IPS-15b (cell line): ENCODE results near the gene CDX1.

Experiments used
- H3K27me3 ChIP-seq: one replicate; pipeline ENCODE4 v1.6.1; 2013; ENCODE audit warnings: low read length; ENCODE audit not compliant: control insufficient read depth, insufficient read depth
- H3K36me3 ChIP-seq: one replicate; pipeline ENCODE4 v1.6.1; 2013; ENCODE audit warnings: low read length; ENCODE audit not compliant: control insufficient read depth, insufficient read depth
- H3K4me1 ChIP-seq: one replicate; pipeline ENCODE4 v1.6.1; 2013; ENCODE audit warnings: mild to moderate bottlenecking, low read length; ENCODE audit not compliant: control insufficient read depth, insufficient read depth
- H3K4me3 ChIP-seq: one replicate; pipeline ENCODE4 v1.5.1; 2013; ENCODE audit warnings: low read depth, low read length
- H3K9ac ChIP-seq: one replicate; pipeline ENCODE4 v1.6.1; 2013; ENCODE audit warnings: low read depth, mild to moderate bottlenecking, low read length
- H3K9me3 ChIP-seq: one replicate; pipeline ENCODE4 v1.6.1; 2013; ENCODE audit warnings: mild to moderate bottlenecking, low read length; ENCODE audit not compliant: control insufficient read depth, insufficient read depth

Gene CDX1

DNA sequence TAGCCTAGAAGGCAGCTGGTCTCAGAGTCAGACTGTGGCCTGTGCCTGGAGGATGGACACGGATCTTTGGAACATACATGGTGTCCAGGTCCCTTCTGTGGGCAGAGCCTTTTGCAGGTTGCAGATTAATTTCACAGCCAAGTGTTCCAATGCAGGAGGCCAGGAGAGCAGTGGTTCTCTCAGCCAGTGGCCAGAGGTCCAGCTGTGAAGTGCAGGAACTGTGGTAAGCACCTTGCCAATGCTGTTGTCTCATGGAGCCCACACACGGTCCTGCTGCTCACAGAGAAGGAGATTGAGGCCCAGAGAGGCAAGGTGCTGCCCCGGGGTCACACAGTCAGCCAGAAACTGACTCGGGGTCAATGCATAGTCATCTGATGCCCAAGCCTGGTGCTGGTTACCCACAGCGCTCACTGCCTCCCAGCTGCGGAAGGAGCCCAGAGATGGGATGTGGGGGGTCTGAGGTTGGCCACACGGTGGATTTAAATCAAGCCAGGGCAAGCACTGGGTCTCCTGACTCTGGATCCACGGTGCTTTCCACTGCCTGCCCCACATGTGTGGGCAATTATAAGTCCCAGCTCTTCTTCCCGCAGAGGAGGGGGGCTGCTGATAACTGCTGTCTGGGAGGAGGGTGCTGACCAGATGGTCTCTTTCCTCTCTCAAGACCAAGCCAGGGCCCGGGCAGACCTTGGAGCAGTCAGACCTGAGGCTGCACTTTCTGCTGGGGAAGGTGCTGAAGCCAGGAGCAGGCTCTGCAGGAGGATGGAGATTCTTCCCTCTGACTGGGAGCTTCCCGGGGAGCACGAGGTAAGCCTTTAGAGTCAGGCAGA is 13.7 kb upstream of the CDX1 start:
- Histone ChIP-seq H3K4me1 (peaks cover 2% of the 10 kb centered on the region), H3K9me3 (no peaks in the 10 kb centered on the region), H3K36me3 (no peaks in the 10 kb centered on the region), H3K9ac (no peak overlapping the region), H3K4me3 (no peak overlapping the region), H3K27me3 (peaks cover 4% of the 10 kb centered on the region)

DNA sequence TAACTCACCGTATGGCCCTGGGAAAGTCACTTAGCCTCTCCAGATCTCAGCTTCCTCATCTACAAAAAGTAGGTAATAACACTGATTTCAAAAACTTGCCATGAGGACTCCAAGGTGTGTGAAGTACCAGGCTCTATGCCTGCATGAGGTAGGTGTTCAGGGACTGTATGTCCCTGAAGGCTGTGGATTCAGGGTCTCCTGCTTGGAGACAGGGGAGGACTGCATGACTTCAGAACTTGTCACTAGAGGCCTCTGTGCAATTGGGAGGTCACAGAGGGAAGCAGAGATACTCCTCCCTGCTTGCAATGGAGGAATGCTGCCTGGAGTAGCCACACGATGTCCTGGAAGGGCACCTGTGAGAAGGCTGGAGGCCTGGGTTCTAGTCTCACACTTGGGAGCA is 13.1 kb upstream of the CDX1 start:
- peaks cover 2% of the 10 kb centered on the region for H3K4me1 ChIP-seq

DNA sequence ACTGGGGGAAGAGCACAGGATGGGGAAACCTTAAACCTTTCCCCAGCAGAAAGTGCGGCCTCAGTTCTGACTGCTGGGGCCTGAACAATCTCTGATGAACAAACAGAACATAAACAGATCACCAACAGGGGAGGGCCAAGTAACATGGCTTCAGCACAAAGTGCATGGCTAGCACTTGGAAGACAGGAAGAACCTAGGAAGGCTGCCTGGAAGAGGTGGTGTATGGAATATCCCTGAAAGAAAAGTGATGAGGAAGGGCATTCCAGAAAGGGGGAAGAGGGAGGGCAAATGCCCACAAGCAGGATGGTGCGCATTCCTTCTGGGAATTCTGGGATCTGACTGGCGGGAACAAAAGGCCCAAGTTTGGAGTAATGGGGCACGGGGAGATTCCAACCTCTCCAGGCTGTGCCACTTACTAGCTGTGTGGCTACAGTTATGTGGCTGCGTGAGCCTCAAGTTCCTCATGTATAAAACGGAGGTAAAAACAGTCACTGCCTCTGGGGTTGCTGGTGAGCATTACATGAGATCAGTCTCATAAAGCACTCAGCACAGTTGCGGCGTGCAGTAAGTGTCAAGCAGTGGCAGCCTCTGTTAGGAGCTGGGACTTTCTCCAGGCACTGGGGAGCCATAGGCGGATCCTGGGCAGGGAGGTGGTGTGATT is 12.5 kb upstream of the CDX1 start:
- Histone ChIP-seq H3K4me3 (no peak overlapping the region), H3K9ac (no peak overlapping the region), H3K9me3 (no peaks in the 10 kb centered on the region), H3K4me1 (peaks cover 2% of the 10 kb centered on the region), H3K27me3 (peaks cover 6% of the 10 kb centered on the region), H3K36me3 (no peaks in the 10 kb centered on the region)

More for the DNA sequence above, 13.1 kb upstream of the CDX1 start:
- Histone ChIP-seq H3K9me3 (no peaks in the 10 kb centered on the region), H3K4me3 (no peak overlapping the region), H3K36me3 (no peaks in the 10 kb centered on the region), H3K27me3 (peaks cover 4% of the 10 kb centered on the region), H3K9ac (no peak overlapping the region)

DNA sequence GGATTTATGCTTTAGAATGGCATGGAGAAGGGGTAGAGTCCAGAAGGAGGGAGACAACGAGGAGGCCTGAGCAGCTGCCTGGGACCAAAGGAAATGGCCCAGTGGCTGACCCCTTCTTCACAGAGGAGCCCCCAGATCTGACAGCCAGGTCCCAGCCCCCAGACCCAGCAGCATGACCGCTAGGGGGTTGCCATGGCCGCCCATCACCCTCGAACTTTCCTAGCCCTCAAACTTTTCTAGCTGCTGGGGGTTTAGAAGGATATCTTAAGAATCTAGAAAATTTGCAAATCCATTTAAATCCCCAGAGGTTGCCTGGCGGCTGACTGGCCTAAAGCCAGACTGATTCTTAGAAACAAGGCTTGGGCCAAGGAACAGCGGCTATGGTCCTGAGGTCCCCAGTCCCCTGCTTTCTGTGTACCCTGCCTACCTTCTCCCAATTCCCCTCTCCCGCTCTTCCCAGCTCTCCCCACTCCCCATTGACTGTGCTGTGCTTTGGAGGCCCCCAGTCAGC is 11.9 kb upstream of the CDX1 start:
- peaks cover 2% of the 10 kb centered on the region for H3K4me1 ChIP-seq
- H3K4me3 ChIP-seq = no peak overlapping the region
- H3K9ac ChIP-seq = no peak overlapping the region

DNA sequence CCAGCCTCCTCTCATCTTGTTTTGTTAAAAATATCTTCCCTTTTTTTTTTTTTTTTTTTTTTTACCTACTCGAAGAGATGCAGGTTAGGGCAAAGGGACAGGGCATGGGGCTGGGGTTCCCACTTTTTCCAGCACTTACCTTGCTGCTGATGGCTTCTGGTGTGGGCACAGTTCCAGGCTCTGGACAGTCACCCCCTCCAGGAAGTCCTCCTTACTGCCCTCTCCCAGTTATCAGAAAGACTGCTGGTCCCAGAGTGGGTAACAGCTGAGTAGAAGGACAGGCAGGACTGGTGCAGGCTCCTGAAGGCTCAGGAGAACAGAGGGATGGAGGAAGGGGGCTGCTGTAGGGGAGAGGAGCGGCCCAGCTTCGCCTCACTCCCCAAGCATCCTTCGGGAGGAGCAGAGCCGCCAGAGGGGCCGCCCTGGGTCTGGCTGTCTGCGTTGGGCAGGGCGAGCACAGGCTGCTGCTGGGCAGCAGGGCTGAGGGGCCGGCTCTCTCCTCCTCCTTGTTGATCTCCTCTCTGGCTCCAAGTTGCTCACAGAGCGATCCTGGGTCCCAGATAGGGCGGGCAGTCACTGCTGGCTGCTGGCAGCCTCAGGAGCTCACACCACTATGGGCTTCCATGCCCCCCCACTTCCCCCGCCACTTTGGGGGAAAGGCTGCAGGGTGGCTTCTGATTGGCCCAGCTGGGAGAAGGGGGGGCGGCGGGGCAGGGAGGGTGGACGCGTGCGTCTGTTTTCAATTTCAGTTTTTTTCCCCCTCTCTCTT is 11.1 kb upstream of the CDX1 start, which contains the start of gene PDGFRB:
Gene PDGFRB, minus strand, starts transcription at position 588 of the 769 bp plus-strand sequence. CDS start 18,798 bp downstream, outside the sequence.
- Histone ChIP-seq H3K4me3 (peak within 1 kb of the TSS; percentile 22), H3K9me3 (no peaks in the 10 kb centered on the region), H3K27me3 (peaks cover 7% of the 10 kb centered on the region), H3K36me3 (no peaks in the 10 kb centered on the region), H3K9ac (no peak within 1 kb of the TSS), H3K4me1 (peaks cover 2% of the 10 kb centered on the region)

More for the DNA sequence above, 11.9 kb upstream of the CDX1 start:
- no peaks in the 10 kb centered on the region for H3K36me3 ChIP-seq
- H3K9me3 ChIP-seq = no peaks in the 10 kb centered on the region
- H3K27me3 ChIP-seq = peaks cover 7% of the 10 kb centered on the region

DNA sequence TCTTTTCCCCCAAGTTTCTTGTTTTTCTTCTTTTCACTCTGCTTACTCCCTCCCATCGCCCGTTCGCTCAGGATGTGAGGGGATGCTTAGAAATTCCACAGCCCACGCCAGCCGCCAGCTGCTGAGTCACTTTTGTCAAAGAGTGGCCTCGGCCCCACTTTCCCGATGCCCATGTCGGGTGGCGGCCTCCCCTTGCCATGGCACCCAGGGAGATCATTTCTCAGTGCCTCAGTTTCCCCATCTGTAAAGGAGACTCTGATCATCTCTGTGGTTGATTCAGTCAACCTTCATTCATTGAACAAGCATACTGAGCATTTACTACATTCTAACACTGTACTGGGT is 10.6 kb upstream of the CDX1 start:
- H3K27me3 ChIP-seq = peaks cover 7% of the 10 kb centered on the region
- H3K9me3 ChIP-seq = no peaks in the 10 kb centered on the region
- H3K36me3 ChIP-seq = no peaks in the 10 kb centered on the region
- H3K9ac ChIP-seq = no peak overlapping the region
- H3K4me1 ChIP-seq = peaks cover 2% of the 10 kb centered on the region
- peak overlapping the region; percentile 22 for H3K4me3 ChIP-seq

DNA sequence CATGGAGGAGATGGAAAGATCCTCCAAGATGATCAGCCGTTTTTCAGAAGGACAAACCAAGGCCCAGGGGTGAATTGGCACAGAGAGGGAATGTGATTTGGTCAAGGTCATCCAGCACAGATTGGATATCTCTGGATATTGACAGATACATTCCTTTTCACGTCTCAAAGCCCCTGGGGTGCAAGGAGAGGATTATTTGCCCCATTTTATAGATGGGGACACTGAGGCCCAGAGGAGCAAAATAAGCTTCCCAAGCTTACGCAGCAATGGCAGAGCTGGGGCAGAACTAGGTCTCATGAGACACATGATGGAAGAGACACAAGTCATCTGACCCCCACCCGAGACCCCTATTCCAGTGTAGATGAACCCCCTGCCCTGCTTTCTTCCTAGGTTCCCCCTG is 10.0 kb upstream of the CDX1 start:
- H3K9me3 ChIP-seq = no peaks in the 10 kb centered on the region
- H3K36me3 ChIP-seq = no peaks in the 10 kb centered on the region
- H3K4me1 ChIP-seq = peaks cover 2% of the 10 kb centered on the region
- peaks cover 7% of the 10 kb centered on the region for H3K27me3 ChIP-seq
- H3K4me3 ChIP-seq = no peak overlapping the region
- H3K9ac ChIP-seq = no peak overlapping the region

DNA sequence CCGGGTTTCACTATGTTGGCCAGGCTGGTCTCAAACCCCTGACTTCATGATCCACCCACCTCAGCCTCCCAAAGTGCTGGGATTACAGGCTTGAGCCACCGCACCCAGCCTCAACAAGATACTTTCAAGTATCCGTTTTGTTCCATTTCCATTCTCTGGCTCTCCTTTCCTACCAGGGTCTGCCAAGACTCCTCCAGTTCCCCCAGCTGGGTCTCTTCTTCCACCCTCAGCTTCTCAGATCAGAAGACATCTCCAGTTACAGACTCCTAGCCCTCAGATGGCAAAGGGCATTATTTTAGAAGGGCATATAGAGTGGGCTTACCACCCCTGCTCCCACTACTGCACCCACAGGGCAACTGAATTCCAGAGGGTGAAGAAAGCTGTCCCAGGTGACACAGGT is 9.4 kb upstream of the CDX1 start:
- H3K27me3 ChIP-seq = peaks cover 10% of the 10 kb centered on the region
- peaks cover 2% of the 10 kb centered on the region for H3K4me1 ChIP-seq
- no peaks in the 10 kb centered on the region for H3K9me3 ChIP-seq
- H3K4me3 ChIP-seq = no peak overlapping the region
- no peaks in the 10 kb centered on the region for H3K36me3 ChIP-seq
- no peak overlapping the region for H3K9ac ChIP-seq

DNA sequence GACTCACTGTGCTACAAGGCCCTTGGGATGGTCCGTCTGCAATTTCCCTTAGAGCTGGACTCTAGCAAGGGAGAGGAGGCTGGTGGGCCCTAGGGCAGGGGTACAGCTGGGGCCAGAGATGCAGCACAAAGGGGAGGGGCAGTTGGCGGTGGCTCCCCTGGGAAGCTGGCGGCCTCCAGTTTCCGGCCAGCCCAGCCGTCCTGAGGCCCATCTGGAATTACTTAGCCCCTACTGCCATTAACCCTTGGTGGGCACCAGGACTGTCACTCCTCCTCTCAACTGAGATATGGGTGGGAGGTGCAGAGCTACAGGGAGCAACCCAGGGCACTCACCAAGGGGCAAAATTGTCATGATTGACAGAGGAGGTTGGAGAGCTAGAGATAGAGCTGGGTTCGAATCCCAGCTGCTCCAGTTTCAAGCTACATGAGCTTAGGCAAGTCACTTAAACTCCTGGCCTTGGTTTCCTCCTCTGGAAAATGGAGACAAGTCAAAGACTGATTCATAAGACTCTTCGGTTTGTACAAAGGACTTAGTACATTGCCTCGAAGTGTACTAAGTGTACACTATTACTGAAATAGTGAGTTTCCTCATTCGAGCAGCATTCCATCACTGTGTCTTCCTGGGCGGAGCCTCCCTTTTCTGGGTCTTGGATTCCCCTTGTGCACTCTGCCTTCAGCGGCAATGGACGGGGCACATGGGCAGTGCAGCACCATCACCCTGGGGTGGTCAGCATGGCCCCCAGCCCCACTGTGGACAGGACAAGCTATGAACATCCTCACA is 8.2 kb upstream of the CDX1 start:
- Histone ChIP-seq H3K9me3 (no peaks in the 10 kb centered on the region), H3K4me1 (peaks cover 2% of the 10 kb centered on the region), H3K27me3 (peaks cover 13% of the 10 kb centered on the region), H3K36me3 (no peaks in the 10 kb centered on the region), H3K4me3 (no peak overlapping the region), H3K9ac (no peak overlapping the region)

DNA sequence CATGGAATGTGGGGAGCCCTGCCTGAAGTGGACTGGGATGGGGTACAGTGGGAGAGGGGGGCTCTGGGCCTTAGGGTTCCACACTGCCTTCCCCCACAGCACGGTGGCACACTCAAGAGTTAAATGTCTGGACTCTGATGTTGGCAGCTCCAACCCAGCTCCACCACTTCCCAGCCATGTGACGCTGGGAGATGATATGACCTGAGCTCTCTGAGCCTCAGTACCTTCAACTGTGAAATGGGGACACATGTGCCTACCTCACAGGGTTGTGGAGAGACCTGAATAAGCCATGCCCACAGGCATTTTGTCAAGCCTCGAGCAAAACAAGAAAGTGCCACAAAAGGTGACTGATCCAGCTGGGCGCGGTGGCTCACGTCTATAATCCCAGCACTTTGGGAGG is 7.5 kb upstream of the CDX1 start:
- Histone ChIP-seq H3K27me3 (peaks cover 19% of the 10 kb centered on the region), H3K4me3 (no peak overlapping the region), H3K4me1 (peaks cover 2% of the 10 kb centered on the region), H3K9me3 (no peaks in the 10 kb centered on the region), H3K9ac (no peak overlapping the region), H3K36me3 (no peaks in the 10 kb centered on the region)

DNA sequence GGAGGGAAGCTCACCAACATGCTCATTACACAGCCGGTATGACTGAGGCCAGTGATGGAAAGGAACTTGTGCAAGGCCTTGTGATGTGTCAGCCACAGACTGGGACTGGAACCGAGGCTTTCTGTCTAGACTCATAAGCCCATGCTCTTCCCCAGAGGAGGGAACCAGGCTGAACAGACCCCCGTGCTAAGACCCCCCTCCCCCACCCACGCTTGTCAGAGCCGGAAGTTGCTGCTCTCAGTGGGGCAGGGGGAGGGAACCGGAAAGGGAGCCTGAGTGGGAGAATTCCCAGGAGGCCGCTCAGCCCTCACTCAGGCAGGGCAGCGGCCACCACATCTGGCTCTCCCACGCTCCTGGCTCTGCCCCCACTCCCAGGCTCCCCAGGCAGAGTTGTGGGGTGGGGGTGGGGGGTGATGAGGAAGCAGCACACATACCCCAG is 6.8 kb upstream of the CDX1 start:
- H3K27me3 ChIP-seq = peaks cover 27% of the 10 kb centered on the region
- no peaks in the 10 kb centered on the region for H3K36me3 ChIP-seq
- no peaks in the 10 kb centered on the region for H3K9me3 ChIP-seq
- peaks cover 2% of the 10 kb centered on the region for H3K4me1 ChIP-seq
- H3K9ac ChIP-seq = no peak overlapping the region
- H3K4me3 ChIP-seq = no peak overlapping the region
